Left renal pelvis (tissue), 4 donors: ENCODE measurements around the gene UBAP1. TPM values are rescaled to one million over a fixed set of nuclear protein-coding genes. Genes with fewer than 3 reads are reported as not detected.
A peak's percentile ranks its signal among the peaks of the same experiment; 100 is the strongest.
"Not testable (repeated sequence)": the region's sequence is repeated elsewhere in the genome, so short reads cannot be mapped to it uniquely, and the experiment has no call there.

Source experiments
- DNase-seq, 4 donors: peaks; one replicate each; pipeline ENCODE4 v3.0.0-alpha.2; 2013; ENCODE audit warnings: low read depth in 4 of 4, low spot score in 3 of 4
- polyA plus RNA-seq, 4 donors: library from polyadenylated mRNA; unstranded; fragments of 120-200 nt; gene quantifications; one replicate each; pipeline ENCODE4 v1.2.1, GENCODE V29; 2013; ENCODE audit not compliant: insufficient read length in 4 of 4

Gene UBAP1
- polyA plus RNA-seq: 10 to 100 TPM; 48.9 to 62.0 (median 58.6) TPM

DNA sequence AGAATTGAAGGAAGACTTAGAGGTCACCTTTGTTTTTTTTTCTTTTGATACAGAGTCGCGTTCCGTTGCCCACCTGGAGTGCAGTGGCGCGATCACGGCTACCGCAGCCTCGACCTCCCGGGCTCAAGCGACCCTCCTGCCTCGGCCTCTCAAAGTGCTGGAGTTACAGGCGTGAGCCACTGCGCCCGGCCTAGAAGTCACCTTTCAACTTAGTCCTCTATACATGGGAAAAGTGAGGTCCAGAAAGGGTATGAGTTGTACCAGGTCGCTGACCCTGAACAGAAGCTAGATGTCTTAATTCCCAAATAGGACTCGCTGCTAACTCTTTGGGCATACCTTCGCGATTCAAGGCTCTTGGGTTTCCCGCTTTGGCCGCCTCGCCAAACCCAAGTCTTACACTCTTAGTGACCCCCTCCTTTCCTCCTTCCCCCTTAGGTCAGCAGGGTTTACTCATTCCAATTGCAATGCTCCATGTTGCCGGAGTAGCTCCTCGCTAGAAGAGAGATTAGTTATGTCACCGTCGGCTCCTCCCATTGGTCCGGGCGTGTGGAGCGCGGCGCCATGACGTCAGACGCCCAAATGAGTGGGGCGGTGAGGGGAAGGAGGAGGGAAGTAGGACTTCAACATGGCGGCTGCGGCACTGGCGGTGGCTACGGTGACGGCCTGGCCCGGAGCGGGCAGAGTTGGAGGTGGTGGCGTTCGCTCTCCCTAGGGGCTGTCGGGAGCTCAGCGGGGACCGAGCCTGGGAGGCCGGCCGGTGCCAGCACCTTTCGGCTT is at the start of gene UBAP1:
Gene UBAP1, plus strand, starts transcription at position 608 of the 777 bp plus-strand sequence. CDS start 41,872 bp downstream, outside the sequence.
- peak; percentile 92 to 96 (median 95) for DNase-seq

DNA sequence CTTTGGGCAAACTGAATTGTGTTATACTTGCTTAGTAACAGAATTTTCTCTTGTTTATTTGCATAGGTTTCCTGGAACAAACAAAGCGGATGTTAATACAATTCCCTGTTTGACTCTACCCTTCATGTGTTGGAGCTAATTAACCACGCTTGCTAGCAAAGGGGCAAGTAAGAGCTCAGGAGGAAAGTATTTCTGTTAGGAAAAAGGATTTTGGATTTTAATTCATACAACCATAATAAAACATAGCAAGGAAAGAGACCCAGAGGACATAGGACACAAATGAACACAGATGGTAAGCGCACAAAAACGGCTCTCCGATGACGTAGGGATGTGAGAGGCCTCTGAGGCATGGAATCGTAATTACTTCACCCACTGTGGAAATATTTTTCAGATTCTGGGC is 47.3 kb upstream of the UBAP1 start:
- no peak for DNase-seq

DNA sequence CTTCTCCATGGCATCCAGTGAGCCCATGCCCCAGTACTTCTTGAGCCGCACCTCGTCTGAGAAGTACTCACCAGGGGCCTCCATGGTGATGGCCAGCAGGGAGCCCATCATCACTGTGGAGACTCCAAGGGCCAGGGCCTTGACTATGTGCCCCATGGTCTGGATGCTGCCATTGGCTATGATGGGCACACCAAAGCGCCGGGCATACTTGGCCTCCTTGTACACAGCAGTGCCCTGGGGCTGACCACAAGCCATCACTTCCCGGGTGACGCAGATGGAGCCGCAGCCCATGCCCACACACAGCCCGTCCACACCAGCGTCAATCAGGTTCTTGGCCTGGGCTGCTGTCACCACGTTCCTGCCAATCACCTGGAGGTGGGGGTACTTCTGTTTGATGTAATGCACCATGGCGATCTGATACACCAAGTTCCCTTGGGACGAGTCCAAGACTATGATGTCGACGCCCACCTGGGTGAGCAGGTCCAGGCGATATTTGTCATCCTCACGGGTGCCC is 45.4 kb upstream of the UBAP1 start:
- no peak for DNase-seq

GRCh38 chr9:34134521-34134920 is 44.3 kb upstream of the UBAP1 start:
- DNase-seq: no peak

- DNase-seq: not testable (repeated sequence)
Observed at GRCh38 chr9:34138644-34139043, 40.2 kb upstream of the UBAP1 start.

- DNase-seq: no peak
Observed at GRCh38 chr9:34139477-34140146, 39.2 kb upstream of the UBAP1 start.

GRCh38 chr9:34140853-34141252 is 38.0 kb upstream of the UBAP1 start:
- DNase-seq: no peak

GRCh38 chr9:34143116-34143515 is 35.7 kb upstream of the UBAP1 start:
- DNase-seq: no peak

DNA sequence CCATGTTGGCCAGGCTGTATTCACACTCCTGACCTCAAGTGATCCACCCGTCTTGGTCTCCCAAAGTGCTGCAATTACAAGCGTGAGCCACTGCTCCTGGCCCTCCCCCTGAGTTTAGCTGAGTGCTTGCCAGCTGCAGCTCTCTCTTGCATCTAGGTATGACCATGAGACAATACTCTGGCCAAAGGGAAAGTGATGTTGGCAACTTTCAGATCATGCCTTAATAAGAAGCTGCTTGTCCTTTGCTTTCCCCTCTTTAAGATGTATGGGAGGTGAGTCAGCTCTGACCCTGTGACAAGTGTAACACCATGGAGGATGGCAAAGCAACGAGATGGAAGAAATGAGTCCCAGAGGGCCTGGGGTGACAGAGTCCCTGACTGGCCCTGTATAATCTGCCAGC is 33.7 kb upstream of the UBAP1 start:
- DNase-seq: no peak

- no peak for DNase-seq
Observed at GRCh38 chr9:34151398-34151797, 27.4 kb upstream of the UBAP1 start.

- DNase-seq: no peak
Observed at GRCh38 chr9:34154057-34154456, 24.8 kb upstream of the UBAP1 start.

DNA sequence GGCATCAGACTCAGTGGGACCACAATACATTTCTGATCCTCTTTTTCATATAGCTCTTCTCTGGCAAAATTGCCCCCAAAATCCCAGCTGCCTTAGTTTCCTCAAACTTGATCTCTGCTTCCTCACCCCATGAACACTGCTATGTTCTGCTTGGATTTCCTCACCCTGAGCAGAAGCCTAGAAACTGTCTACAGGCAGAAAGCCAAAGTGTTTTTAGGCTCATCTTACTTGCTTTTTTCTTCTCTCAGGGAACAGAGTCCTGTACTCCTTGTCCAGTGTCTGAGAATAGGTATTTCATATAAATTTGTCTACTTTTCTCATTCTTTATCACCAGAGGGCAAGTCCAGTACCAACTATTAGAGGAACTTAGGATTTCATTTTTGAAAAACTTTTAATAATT is 21.5 kb upstream of the UBAP1 start:
- no peak for DNase-seq

GRCh38 chr9:34157898-34158297 is 20.9 kb upstream of the UBAP1 start:
- DNase-seq: no peak

DNA sequence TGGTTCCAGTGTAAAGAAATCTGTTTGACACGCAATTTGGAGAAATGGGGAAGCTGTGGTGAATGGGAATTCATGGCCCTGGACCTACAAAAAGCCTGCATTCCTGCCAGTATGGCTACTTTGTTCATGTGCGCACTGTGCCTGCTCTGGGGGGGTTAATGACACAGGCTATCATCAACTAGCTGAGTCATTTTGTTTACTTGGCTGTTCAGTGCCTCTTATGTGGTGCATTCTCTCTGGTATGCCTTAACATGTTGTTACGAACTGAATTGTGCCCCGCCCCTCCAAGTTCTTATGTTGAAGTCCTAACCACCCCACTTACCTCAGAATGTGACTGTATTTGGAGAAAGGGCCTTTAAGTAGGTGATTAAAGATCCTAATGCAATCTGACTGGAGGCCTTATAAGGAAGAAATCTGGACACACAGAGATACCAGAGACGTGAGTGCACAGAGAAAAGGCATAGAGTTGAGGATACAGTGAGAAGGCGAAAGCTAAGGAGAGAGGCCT is 20.4 kb upstream of the UBAP1 start:
- DNase-seq: no peak

- no peak for DNase-seq
Observed at GRCh38 chr9:34163434-34163833, 15.4 kb upstream of the UBAP1 start.

GRCh38 chr9:34169125-34169524 is 9.7 kb upstream of the UBAP1 start:
- DNase-seq: no peak

GRCh38 chr9:34170237-34170991 is 8.4 kb upstream of the UBAP1 start:
- no peak for DNase-seq

GRCh38 chr9:34171753-34172535 is 6.9 kb upstream of the UBAP1 start:
- DNase-seq: no peak

DNA sequence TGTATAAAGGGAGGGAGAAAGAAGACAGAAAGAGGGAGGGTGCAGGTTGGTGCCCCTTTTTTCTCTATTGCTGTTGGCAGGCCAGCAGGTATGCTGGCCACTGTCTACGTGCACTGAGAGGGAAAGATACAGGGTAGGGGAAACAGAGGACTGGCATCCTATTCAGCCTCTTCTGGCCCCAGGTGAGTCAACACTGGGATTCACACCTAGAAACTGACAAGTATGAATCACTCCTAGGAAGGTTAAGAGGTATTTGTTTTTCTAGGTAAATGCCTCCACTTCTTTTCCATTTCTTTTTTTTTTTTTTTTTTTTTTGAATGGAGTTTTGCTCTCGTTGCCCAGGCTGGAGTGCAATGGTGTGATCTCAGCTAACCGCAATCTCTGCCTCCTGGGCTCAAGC is 2.8 kb upstream of the UBAP1 start:
- no peak for DNase-seq
